Measurements from ENCODE around the gene LZTS3. TPM values are rescaled to one million over a fixed set of nuclear protein-coding genes. Genes with fewer than 3 reads are reported as not detected.
A peak's percentile ranks its signal among the peaks of the same experiment; 100 is the strongest.

The LZTS3 gene
- total and polyA plus RNA-seq, 3 experiments from 2014 or later = 0.35 to 1.0 (median 0.97) TPM

DNA sequence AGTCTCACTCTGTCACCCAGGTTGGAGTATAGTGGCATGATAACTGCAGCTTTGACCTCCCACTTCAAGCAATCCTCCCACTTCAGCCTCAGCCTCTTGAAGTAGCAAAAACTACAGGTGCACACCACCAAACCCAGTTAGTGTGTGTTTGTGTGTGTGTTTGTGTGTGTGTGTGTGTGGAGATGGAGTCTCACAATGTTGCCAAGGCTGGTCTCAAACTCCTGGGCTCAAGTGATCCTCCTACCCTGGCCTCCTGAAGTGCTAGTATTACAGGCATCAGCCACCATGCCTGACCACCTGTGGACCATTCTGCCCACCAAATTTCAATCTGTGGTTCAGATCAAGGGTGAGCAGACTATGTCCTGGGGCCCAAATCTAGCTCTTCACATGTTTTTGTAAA, 22.4 kb downstream of the LZTS3 start:
- Histone ChIP-seq H3K4me1 (ENCODE audit: insufficient read depth, low read length) (peaks cover 10% of the 10 kb centered on the region), H3K27me3 (ENCODE audit: insufficient read depth, low read length, poor library complexity, severe bottlenecking) (no peaks in the 10 kb centered on the region), H3K4me3 (ENCODE audit: low read length) (no peak overlapping the region), H3K36me3 (ENCODE audit: insufficient read depth, low read length) (peaks cover 22% of the 10 kb centered on the region), H3K9me3 (ENCODE audit: low read length) (no peaks in the 10 kb centered on the region), H3K27ac (ENCODE audit: low read depth, low read length) (no peak overlapping the region)
- CTCF ChIA-PET = no interaction called here
- Mint-ChIP-seq H3K9me3 (no peaks in the 10 kb centered on the region), H3K36me3 (peaks cover 0 to 72% (median 12%) of the 10 kb centered on the region in 3 donors), H3K27ac (peak overlapping the region in 5 of 8 donors; percentile 27 to 68 (median 40)), H3K27me3 (no peaks in the 10 kb centered on the region), H3K4me1 (peaks cover 48 to 85% (median 63%) of the 10 kb centered on the region in 3 donors), H3K4me3 (no peak overlapping the region)
- no peak for DNase-seq
- POLR2A ChIA-PET = no interaction called here

DNA sequence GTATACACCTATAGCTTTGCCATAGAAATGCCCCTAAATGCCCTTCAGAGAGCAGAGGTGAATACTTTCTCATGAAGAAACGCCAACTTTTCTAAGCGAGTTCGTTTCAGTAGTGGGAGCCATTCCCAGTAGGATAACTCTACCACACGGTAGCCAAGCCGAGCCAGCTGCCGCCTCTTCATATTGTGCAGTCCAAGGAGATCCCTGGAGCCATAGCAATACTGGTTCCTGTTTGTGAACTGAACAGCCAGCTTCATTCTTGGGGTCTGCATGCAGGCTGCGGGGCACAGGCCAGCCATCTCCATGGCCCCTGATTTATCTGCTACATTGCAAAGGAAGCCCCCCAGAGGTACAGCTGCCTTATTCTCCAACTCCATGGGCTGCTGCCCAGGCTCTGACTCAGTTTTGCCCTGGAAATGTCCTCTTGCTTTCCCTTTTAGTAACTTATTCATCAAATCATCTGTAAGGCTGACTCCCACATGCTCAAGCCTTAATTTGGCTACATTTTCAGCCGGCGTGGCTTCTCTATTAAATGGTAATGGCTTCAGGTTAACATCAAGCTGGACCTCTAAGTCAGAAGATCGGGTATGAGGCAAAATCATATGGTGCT, 26.5 kb downstream of the LZTS3 start:
- peaks cover 35 to 64% (median 50%) of the 10 kb centered on the region in 3 donors for H3K4me1 Mint-ChIP-seq
- Histone ChIP-seq H3K27ac (ENCODE audit: low read depth, low read length) (no peak overlapping the region), H3K4me3 (ENCODE audit: low read length) (no peak overlapping the region), H3K27me3 (ENCODE audit: insufficient read depth, low read length, poor library complexity, severe bottlenecking) (no peaks in the 10 kb centered on the region), H3K9me3 (ENCODE audit: low read length) (no peaks in the 10 kb centered on the region), H3K36me3 (ENCODE audit: insufficient read depth, low read length) (peaks cover 22% of the 10 kb centered on the region), H3K4me1 (ENCODE audit: insufficient read depth, low read length) (no peaks in the 10 kb centered on the region)
- POLR2A ChIA-PET = no interaction called here
- CTCF ChIA-PET = no interaction called here
- no peak overlapping the region for H3K4me3 Mint-ChIP-seq
- no peaks in the 10 kb centered on the region for H3K9me3 Mint-ChIP-seq
- H3K27me3 Mint-ChIP-seq = no peaks in the 10 kb centered on the region
- H3K36me3 Mint-ChIP-seq = peaks cover 5 to 63% (median 12%) of the 10 kb centered on the region in 3 donors
- H3K27ac Mint-ChIP-seq = peak overlapping the region in 1 of 8 donors; percentile 18
- no peak for DNase-seq

DNA sequence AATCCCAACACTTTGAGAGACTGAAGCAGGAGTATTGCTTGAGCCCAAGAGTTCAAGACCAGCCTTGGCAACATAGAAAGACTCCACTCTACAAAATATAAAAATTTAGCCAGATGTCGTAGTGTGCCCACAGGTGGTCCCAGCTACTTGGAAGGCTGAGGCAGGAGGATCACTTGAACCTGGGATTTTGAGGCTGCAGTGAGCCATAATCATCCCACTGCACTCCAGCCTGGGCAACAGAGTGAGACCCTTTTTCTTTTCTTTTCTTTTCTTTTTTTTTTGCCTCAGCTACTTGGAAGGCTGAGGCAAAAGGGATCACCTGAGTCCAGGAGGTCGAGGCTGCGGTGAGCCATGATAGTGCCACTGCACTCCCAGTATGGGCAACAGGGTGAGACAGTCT, 31.6 kb downstream of the LZTS3 start:
- H3K4me3 Mint-ChIP-seq = no peak overlapping the region
- no peaks in the 10 kb centered on the region for H3K9me3 Mint-ChIP-seq
- H3K27ac ChIP-seq (ENCODE audit: low read depth, low read length) = no peak overlapping the region
- H3K4me3 ChIP-seq (ENCODE audit: low read length) = no peak overlapping the region
- H3K4me1 ChIP-seq (ENCODE audit: insufficient read depth, low read length) = no peaks in the 10 kb centered on the region
- CTCF ChIA-PET = no interaction called here
- H3K4me1 Mint-ChIP-seq = peaks cover 16 to 41% (median 35%) of the 10 kb centered on the region in 3 donors
- peaks cover 3 to 38% (median 5%) of the 10 kb centered on the region in 3 donors for H3K36me3 Mint-ChIP-seq
- no peaks in the 10 kb centered on the region for H3K27me3 ChIP-seq (ENCODE audit: insufficient read depth, low read length, poor library complexity, severe bottlenecking)
- POLR2A ChIA-PET = no interaction called here
- no peaks in the 10 kb centered on the region for H3K36me3 ChIP-seq (ENCODE audit: insufficient read depth, low read length)
- no peak for DNase-seq
- no peaks in the 10 kb centered on the region for H3K27me3 Mint-ChIP-seq
- no peak overlapping the region for H3K27ac Mint-ChIP-seq
- H3K9me3 ChIP-seq (ENCODE audit: low read length) = no peaks in the 10 kb centered on the region

DNA sequence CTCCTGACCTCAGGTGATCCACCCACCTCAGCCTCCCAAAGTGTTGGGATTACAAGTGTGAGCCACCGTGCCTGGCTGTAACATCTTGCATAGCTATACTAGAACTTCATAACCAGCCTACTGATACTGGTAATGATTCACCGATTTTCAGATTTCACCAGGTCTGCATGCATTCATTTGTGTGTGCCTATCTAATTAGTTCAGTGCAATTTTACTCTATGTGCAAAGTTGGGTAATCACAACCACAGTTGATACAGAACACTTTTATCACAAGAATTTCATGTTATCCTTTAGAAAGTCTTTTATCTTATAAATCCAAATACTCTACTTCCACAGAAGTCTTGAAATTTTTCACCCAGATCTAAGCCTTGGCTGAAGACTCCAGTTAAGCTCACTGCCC, 35.9 kb downstream of the LZTS3 start:
- Mint-ChIP-seq H3K4me3 (no peak overlapping the region), H3K4me1 (peaks cover 17 to 39% (median 33%) of the 10 kb centered on the region in 3 donors), H3K27ac (no peak overlapping the region), H3K9me3 (no peaks in the 10 kb centered on the region), H3K36me3 (peaks cover 0 to 18% (median 0%) of the 10 kb centered on the region in 3 donors), H3K27me3 (no peaks in the 10 kb centered on the region)
- no peaks in the 10 kb centered on the region for H3K27me3 ChIP-seq (ENCODE audit: insufficient read depth, low read length, poor library complexity, severe bottlenecking)
- H3K27ac ChIP-seq (ENCODE audit: low read depth, low read length) = no peak overlapping the region
- ChIA-PET CTCF (no interaction called here), POLR2A (no interaction called here)
- no peak for DNase-seq
- H3K9me3 ChIP-seq (ENCODE audit: low read length) = no peaks in the 10 kb centered on the region
- no peaks in the 10 kb centered on the region for H3K36me3 ChIP-seq (ENCODE audit: insufficient read depth, low read length)
- no peaks in the 10 kb centered on the region for H3K4me1 ChIP-seq (ENCODE audit: insufficient read depth, low read length)
- no peak overlapping the region for H3K4me3 ChIP-seq (ENCODE audit: low read length)

DNA sequence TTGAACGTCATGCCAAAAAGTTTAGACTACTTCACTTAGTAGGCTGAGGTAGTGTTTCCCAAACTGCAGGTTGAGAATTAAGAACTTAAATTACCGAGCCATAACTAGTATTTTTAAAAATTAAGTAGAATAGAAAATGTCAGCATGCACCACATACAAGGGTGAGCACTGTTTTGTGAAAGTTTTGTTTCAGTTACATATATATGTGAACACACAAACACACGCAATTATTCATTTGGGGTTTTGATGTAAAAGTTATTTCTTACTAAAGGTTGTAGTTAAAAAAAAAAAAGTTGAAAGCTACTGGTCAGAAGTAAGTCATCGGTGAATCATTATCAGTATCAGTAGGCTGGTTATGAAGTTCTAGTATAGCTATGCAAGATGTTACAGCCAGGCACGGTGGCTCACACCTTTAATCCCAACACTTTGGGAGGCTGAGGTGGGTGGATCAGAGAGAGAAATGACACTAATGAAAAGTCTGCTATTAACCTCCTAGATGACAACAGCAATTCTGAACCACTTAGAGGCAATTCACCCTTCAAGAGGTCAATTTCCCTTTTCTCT, 37.8 kb downstream of the LZTS3 start:
- Histone ChIP-seq H3K27me3 (ENCODE audit: insufficient read depth, low read length, poor library complexity, severe bottlenecking) (no peaks in the 10 kb centered on the region), H3K9me3 (ENCODE audit: low read length) (no peaks in the 10 kb centered on the region), H3K36me3 (ENCODE audit: insufficient read depth, low read length) (no peaks in the 10 kb centered on the region), H3K4me3 (ENCODE audit: low read length) (no peak overlapping the region), H3K4me1 (ENCODE audit: insufficient read depth, low read length) (no peaks in the 10 kb centered on the region), H3K27ac (ENCODE audit: low read depth, low read length) (no peak overlapping the region)
- H3K27ac Mint-ChIP-seq = peak overlapping the region in 2 of 8 donors; percentile 45 to 56
- no peaks in the 10 kb centered on the region for H3K9me3 Mint-ChIP-seq
- CTCF ChIA-PET = no interaction called here
- no peaks in the 10 kb centered on the region for H3K27me3 Mint-ChIP-seq
- POLR2A ChIA-PET = no interaction called here
- H3K36me3 Mint-ChIP-seq = peaks cover 0 to 16% (median 0%) of the 10 kb centered on the region in 3 donors
- no peak for DNase-seq
- H3K4me3 Mint-ChIP-seq = no peak overlapping the region
- peaks cover 16 to 37% (median 31%) of the 10 kb centered on the region in 3 donors for H3K4me1 Mint-ChIP-seq

DNA sequence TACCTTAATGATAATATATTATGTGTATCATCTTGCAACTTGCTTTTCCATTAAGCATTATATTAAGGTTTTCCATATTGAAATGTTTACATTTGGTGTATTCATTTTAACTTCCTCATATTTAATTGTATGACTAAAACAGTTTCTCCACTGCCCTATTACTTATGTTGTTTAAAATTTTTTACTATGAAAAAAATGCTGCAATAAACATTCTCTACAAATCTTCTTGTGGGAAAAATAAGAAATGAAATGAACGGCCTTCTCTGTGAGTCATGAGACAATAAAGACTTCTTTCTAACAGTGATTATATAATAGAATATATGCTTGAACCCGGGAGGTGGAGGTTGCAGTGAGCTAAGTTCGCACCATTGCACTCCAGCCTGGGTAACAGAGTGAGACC, 39.2 kb downstream of the LZTS3 start:
- Mint-ChIP-seq H3K4me1 (peaks cover 15 to 33% (median 30%) of the 10 kb centered on the region in 3 donors), H3K27ac (no peak overlapping the region), H3K36me3 (peaks cover 0 to 15% (median 0%) of the 10 kb centered on the region in 3 donors), H3K27me3 (no peaks in the 10 kb centered on the region), H3K4me3 (no peak overlapping the region), H3K9me3 (no peaks in the 10 kb centered on the region)
- POLR2A ChIA-PET = no interaction called here
- Histone ChIP-seq H3K27me3 (ENCODE audit: insufficient read depth, low read length, poor library complexity, severe bottlenecking) (no peaks in the 10 kb centered on the region), H3K36me3 (ENCODE audit: insufficient read depth, low read length) (no peaks in the 10 kb centered on the region), H3K27ac (ENCODE audit: low read depth, low read length) (no peak overlapping the region), H3K4me3 (ENCODE audit: low read length) (no peak overlapping the region), H3K9me3 (ENCODE audit: low read length) (no peaks in the 10 kb centered on the region), H3K4me1 (ENCODE audit: insufficient read depth, low read length) (no peaks in the 10 kb centered on the region)
- no peak for DNase-seq
- CTCF ChIA-PET = no interaction called here

DNA sequence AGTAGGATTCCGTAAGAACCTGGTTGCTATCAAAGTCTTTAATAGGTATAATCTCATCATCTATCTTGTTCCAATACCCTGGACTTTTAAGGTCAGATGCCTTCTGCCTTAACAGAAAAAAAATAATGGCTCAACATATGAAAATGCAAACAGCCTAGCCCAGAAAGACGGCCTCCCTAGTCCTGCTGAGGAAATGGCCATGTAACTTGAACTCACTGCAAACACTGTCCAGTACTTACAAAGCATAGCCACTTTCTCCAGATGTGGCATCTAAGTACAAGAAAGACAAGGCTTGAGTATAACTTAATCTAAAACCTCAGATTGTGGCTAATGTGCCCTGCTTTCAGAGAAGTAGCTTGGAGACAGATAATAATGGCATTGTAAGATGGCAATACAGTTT, 40.2 kb downstream of the LZTS3 start:
- H3K4me1 ChIP-seq (ENCODE audit: insufficient read depth, low read length) = no peaks in the 10 kb centered on the region
- H3K4me3 ChIP-seq (ENCODE audit: low read length) = no peak overlapping the region
- H3K27ac ChIP-seq (ENCODE audit: low read depth, low read length) = no peak overlapping the region
- Mint-ChIP-seq H3K4me1 (peaks cover 13 to 27% (median 25%) of the 10 kb centered on the region in 3 donors), H3K27me3 (no peaks in the 10 kb centered on the region), H3K36me3 (peaks cover 0 to 14% (median 0%) of the 10 kb centered on the region in 3 donors), H3K4me3 (no peak overlapping the region), H3K27ac (no peak overlapping the region), H3K9me3 (no peaks in the 10 kb centered on the region)
- CTCF ChIA-PET = interaction anchor here (0.6 kb wide), 1 partner anchor 75 kb away, joined by 4 read pairs; no protein-coding TSS in a partner anchor
- no peak for DNase-seq
- POLR2A ChIA-PET = no interaction called here
- H3K36me3 ChIP-seq (ENCODE audit: insufficient read depth, low read length) = no peaks in the 10 kb centered on the region
- no peaks in the 10 kb centered on the region for H3K27me3 ChIP-seq (ENCODE audit: insufficient read depth, low read length, poor library complexity, severe bottlenecking)
- no peaks in the 10 kb centered on the region for H3K9me3 ChIP-seq (ENCODE audit: low read length)

DNA sequence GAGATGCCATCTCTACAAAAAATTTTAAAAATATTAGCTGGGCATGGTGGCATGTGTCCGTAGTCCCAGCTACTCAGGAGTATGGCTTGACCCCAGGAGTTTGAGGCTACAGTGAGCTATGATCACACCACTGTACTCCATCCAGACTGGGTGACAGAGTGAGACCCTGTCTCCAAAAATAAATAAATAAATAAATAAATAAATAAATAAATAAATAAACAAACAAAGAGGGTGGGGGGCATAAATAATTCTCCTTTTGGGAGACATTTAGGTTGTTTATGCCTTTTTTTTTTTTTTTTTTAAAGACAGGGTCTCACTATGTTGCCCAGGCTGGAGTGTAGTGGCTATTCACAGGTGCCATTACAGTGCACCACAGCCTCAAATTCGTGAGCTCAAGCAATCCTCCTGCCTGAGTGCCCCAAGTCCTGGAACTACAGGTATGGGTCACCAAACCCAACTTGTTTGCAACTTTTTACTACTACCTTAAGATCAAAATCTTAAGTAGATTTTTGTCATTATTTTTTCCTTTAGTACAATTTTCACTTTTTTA, 43.2 kb downstream of the LZTS3 start:
- Mint-ChIP-seq H3K27ac (no peak overlapping the region), H3K4me3 (no peak overlapping the region), H3K9me3 (no peaks in the 10 kb centered on the region), H3K36me3 (peaks cover 0 to 11% (median 0%) of the 10 kb centered on the region in 3 donors), H3K4me1 (peaks cover 7 to 12% (median 11%) of the 10 kb centered on the region in 3 donors), H3K27me3 (no peaks in the 10 kb centered on the region)
- Histone ChIP-seq H3K27ac (ENCODE audit: low read depth, low read length) (no peak overlapping the region), H3K27me3 (ENCODE audit: insufficient read depth, low read length, poor library complexity, severe bottlenecking) (no peaks in the 10 kb centered on the region), H3K4me3 (ENCODE audit: low read length) (no peak overlapping the region), H3K9me3 (ENCODE audit: low read length) (no peaks in the 10 kb centered on the region), H3K4me1 (ENCODE audit: insufficient read depth, low read length) (no peaks in the 10 kb centered on the region), H3K36me3 (ENCODE audit: insufficient read depth, low read length) (no peaks in the 10 kb centered on the region)
- ChIA-PET POLR2A (no interaction called here), CTCF (interaction anchor here (0.9 to 1.7 kb wide), 2 partner anchors 13 to 76 kb away, joined by 5 read pairs; no protein-coding TSS in a partner anchor)
- no peak for DNase-seq

All from CD8-positive, alpha-beta memory T cell (primary cell).